HCT116 (cell line): ENCODE data around the gene TMEM52.

Experiments used
- CBX3 ChIP-seq: IDR thresholded peaks from 2 replicates; pipeline ENCODE4 v1.6.1; 2012; ENCODE audit warnings: low read depth
- EZH2 ChIP-seq: fragments of 200-600 bp; sonication (generic); IDR thresholded peaks from 2 replicates; pipeline ENCODE4 v1.6.1; 2017; ENCODE audit warnings: antibody characterized with exemption, mixed run types
- POLR2A ChIP-seq: IDR thresholded peaks from 2 replicates; pipeline ENCODE4 v1.7.0; 2011; ENCODE audit warnings: borderline replicate concordance; ENCODE audit not compliant: insufficient read depth, insufficient read length; ENCODE audit errors: extremely low read depth
- POLR2AphosphoS5 ChIP-seq: IDR thresholded peaks from 2 replicates; pipeline ENCODE4 v1.6.1; 2011; ENCODE audit warnings: mild to moderate bottlenecking, low read depth, low read length, moderate library complexity
- RAD21 ChIP-seq: IDR thresholded peaks from 2 replicates; pipeline ENCODE4 v1.6.1; 2012; ENCODE audit warnings: low read depth, mild to moderate bottlenecking
- SIN3A ChIP-seq: IDR thresholded peaks from 2 replicates; pipeline ENCODE4 v1.6.1; 2012; ENCODE audit warnings: low read depth
- SP1 ChIP-seq: IDR thresholded peaks from 2 replicates; pipeline ENCODE4 v1.6.1; 2012; ENCODE audit warnings: low read depth
- YY1 ChIP-seq: IDR thresholded peaks from 2 replicates; pipeline ENCODE4 v1.6.1; 2011; ENCODE audit warnings: low read length, low read depth, moderate library complexity, mild to moderate bottlenecking; ENCODE audit not compliant: insufficient replicate concordance; ENCODE audit errors: extremely low read depth
- ZNF274 ChIP-seq: fragments of 200-500 bp; sonication (Bioruptor generic); IDR thresholded peaks from 2 replicates; pipeline ENCODE4 v1.6.1; 2014; ENCODE audit warnings: mild to moderate bottlenecking, low read depth, low read length, inconsistent platforms
- TF ChIP-seq, protein P1 (sequence below): IDR thresholded peaks from 2 replicates; pipeline ENCODE4 v1.6.1; 2012
- TF ChIP-seq, protein P2 (sequence below), 3 experiments: fragments of 200-600 bp in 1 of 3; sonication (generic) in 1 of 3; IDR thresholded peaks in 2 of 3; conservative IDR thresholded peaks in 1 of 3; 2 replicates each; pipeline ENCODE4 v1.5.1; 2012 to 2017; ENCODE audit warnings: low read depth in 2 of 3, low read length in 2 of 3, antibody characterized with exemption in 1 of 3, borderline replicate concordance in 1 of 3, control low read depth in 1 of 3, mild to moderate bottlenecking in 1 of 3, mixed read lengths in 1 of 3, mixed run types in 1 of 3, moderate library complexity in 1 of 3; ENCODE audit not compliant: insufficient read depth in 1 of 3

DNA sequence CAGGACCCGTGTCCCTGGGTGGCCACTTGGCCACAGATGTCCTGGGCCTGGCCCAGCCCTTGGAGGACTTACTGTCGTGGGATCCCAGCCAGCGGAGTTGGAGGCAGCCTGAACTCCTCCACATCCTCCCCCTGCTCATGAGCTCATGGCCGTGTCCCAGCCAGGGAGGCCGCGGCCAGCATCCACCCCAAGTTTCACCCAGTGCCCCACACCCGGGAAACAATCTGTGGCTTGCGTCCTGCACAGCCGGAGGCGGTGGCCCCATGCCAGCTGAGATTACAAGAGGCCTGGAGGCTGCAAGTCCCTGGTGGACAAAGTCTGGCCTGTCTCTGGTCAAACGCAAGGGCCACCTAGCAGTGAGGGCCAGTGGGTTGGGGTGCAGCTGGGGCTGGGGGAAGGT lies 27.5 kb upstream of the TMEM52 start:
- TF ChIP-seq CBX3 (no peak), POLR2AphosphoS5 (no peak), RAD21 (no peak), POLR2A (no peak), SIN3A (no peak), ZNF274 (no peak), YY1 (no peak), EZH2 (no peak), SP1 (no peak)
- TF ChIP-seq, protein P1, sequence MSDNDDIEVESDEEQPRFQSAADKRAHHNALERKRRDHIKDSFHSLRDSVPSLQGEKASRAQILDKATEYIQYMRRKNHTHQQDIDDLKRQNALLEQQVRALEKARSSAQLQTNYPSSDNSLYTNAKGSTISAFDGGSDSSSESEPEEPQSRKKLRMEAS = no peak
- TF ChIP-seq, protein P2, sequence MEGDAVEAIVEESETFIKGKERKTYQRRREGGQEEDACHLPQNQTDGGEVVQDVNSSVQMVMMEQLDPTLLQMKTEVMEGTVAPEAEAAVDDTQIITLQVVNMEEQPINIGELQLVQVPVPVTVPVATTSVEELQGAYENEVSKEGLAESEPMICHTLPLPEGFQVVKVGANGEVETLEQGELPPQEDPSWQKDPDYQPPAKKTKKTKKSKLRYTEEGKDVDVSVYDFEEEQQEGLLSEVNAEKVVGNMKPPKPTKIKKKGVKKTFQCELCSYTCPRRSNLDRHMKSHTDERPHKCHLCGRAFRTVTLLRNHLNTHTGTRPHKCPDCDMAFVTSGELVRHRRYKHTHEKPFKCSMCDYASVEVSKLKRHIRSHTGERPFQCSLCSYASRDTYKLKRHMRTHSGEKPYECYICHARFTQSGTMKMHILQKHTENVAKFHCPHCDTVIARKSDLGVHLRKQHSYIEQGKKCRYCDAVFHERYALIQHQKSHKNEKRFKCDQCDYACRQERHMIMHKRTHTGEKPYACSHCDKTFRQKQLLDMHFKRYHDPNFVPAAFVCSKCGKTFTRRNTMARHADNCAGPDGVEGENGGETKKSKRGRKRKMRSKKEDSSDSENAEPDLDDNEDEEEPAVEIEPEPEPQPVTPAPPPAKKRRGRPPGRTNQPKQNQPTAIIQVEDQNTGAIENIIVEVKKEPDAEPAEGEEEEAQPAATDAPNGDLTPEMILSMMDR (IDR thresholded peaks at IDR 0.05 in 2 of 3, conservative IDR thresholded peaks at IDR 0.05 in 1 of 3; ENCODE audit: borderline replicate concordance in 1 of 3, insufficient read depth in 1 of 3, low read depth in 2 of 3, low read length in 2 of 3) = no peak
